HG03460 (cell line): ENCODE results near the gene ALS2CL.
"Not testable (repeated sequence)": the region's sequence is repeated elsewhere in the genome, so short reads cannot be mapped to it uniquely, and the experiment has no call there.

Experiments used
- ATAC-seq: cut with Tn5 transposase; IDR thresholded peaks from one replicate; pipeline ENCODE4 v1.9.1; 2021; ENCODE audit not compliant: unreplicated experiment

ALS2CL gene

GRCh38 chr3:46693038-46693891, at the start of gene ALS2CL:
TSS of gene ALS2CL (minus strand) at chr3:46693679. CDS start at chr3:46689440, 4,239 bp downstream.
- ATAC-seq = no peak

GRCh38 chr3:46742992-46743585, 49.6 kb upstream of the ALS2CL start:
- no peak for ATAC-seq

- ATAC-seq = not testable (repeated sequence)
These were observed 46.1 kb upstream of the ALS2CL start for GRCh38 chr3:46739565-46739964.

GRCh38 chr3:46737329-46737731, 43.9 kb upstream of the ALS2CL start:
- ATAC-seq = no peak

GRCh38 chr3:46736006-46736872, 42.8 kb upstream of the ALS2CL start:
- ATAC-seq = no peak

GRCh38 chr3:46734773-46735172, 41.3 kb upstream of the ALS2CL start:
- ATAC-seq = no peak

GRCh38 chr3:46733026-46733800, 39.7 kb upstream of the ALS2CL start:
- no peak for ATAC-seq

GRCh38 chr3:46731795-46732194, 38.3 kb upstream of the ALS2CL start:
- ATAC-seq = no peak

GRCh38 chr3:46730819-46731218, 37.3 kb upstream of the ALS2CL start:
- no peak for ATAC-seq

GRCh38 chr3:46729038-46729437, 35.6 kb upstream of the ALS2CL start:
- no peak for ATAC-seq

- ATAC-seq = no peak
These were observed 32.3 kb upstream of the ALS2CL start for GRCh38 chr3:46725621-46726314.

- ATAC-seq = no peak
These were observed 30.9 kb upstream of the ALS2CL start for GRCh38 chr3:46724424-46724823.

- ATAC-seq = no peak
These were observed 29.0 kb upstream of the ALS2CL start for GRCh38 chr3:46722443-46722842.

GRCh38 chr3:46721009-46721408, 27.5 kb upstream of the ALS2CL start:
- no peak for ATAC-seq

- no peak for ATAC-seq
These were observed 26.3 kb upstream of the ALS2CL start for GRCh38 chr3:46719735-46720271.

GRCh38 chr3:46719044-46719565, 25.6 kb upstream of the ALS2CL start:
- ATAC-seq = no peak

- no peak for ATAC-seq
These were observed 24.2 kb upstream of the ALS2CL start, which contains the start of gene PRSS50 for GRCh38 chr3:46717447-46718231. TSS of gene PRSS50 (minus strand) at chr3:46717869. CDS start at chr3:46717824, 45 bp downstream.
